Measurements from ENCODE around the gene ARHGEF9. TPM values are rescaled to one million over a fixed set of nuclear protein-coding genes. Genes with fewer than 3 reads are reported as not detected.

The ARHGEF9 gene
- total RNA-seq, 1 donor from 2014 or later: 20.9 TPM

DNA sequence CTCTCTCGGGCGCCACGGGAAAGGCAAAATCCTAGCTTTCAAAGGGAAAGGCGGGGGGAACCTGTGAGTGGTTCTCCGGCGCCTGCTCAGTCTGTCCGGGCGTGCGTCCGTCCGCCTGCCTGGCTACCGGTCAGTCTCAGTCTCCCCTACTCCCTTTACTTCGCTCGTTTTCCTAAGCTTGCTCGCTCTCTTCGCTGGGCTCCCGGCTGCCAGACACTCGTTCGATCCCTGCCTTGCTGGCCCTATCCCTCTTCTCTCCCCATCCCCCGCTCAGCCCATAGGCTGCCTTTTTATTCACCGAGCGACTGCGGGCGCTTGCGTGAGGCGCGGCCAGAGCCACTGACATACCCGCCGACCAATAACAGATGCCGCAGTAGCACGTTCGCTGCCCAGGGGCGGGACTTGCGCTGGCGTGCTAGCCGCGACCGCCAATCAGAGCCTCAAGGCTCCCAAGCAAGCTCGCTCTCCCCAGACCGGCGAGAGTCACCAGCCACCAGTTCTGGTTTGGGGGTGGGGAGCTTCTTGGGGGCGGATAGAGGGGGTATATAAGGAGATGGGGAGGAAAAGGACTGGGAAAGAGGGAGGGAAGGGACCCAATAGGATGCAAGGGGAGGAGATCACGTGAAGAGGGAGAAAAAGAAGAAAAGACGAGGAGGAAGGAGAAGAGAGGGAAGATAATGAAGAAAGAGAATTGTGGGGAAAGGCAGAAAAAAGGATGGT is 30.0 kb downstream of the ARHGEF9 start:
- TF ChIP-seq, protein P1, sequence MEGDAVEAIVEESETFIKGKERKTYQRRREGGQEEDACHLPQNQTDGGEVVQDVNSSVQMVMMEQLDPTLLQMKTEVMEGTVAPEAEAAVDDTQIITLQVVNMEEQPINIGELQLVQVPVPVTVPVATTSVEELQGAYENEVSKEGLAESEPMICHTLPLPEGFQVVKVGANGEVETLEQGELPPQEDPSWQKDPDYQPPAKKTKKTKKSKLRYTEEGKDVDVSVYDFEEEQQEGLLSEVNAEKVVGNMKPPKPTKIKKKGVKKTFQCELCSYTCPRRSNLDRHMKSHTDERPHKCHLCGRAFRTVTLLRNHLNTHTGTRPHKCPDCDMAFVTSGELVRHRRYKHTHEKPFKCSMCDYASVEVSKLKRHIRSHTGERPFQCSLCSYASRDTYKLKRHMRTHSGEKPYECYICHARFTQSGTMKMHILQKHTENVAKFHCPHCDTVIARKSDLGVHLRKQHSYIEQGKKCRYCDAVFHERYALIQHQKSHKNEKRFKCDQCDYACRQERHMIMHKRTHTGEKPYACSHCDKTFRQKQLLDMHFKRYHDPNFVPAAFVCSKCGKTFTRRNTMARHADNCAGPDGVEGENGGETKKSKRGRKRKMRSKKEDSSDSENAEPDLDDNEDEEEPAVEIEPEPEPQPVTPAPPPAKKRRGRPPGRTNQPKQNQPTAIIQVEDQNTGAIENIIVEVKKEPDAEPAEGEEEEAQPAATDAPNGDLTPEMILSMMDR (IDR thresholded peaks at IDR 0.05; ENCODE audit: unreplicated experiment): no peak
- peaks cover 16% of the 10 kb centered on the region for H3K9me3 Mint-ChIP-seq (ENCODE audit: low read depth)
- peak; percentile 76 for DNase-seq (ENCODE audit: low spot score, unreplicated experiment)
- H3K36me3 Mint-ChIP-seq (ENCODE audit: insufficient read depth): no peaks in the 10 kb centered on the region
- peak overlapping the region; percentile 98 for H3K27ac Mint-ChIP-seq
- peaks cover 8% of the 10 kb centered on the region for H3K4me1 Mint-ChIP-seq (ENCODE audit: low read depth)
- no peaks in the 10 kb centered on the region for H3K27me3 Mint-ChIP-seq
- H3K4me3 Mint-ChIP-seq (ENCODE audit: low read depth): peak overlapping the region; percentile 89

- peak overlapping the region; percentile 89 for H3K4me3 Mint-ChIP-seq (ENCODE audit: low read depth)
- peak overlapping the region; percentile 98 for H3K27ac Mint-ChIP-seq
- DNase-seq (ENCODE audit: low spot score, unreplicated experiment): no peak
- TF ChIP-seq, protein P1 (IDR thresholded peaks at IDR 0.05; ENCODE audit: unreplicated experiment): no peak
- no peaks in the 10 kb centered on the region for H3K36me3 Mint-ChIP-seq (ENCODE audit: insufficient read depth)
- H3K27me3 Mint-ChIP-seq: no peaks in the 10 kb centered on the region
- peaks cover 13% of the 10 kb centered on the region for H3K9me3 Mint-ChIP-seq (ENCODE audit: low read depth)
- peaks cover 8% of the 10 kb centered on the region for H3K4me1 Mint-ChIP-seq (ENCODE audit: low read depth)
Measured at GRCh38 chrX:63754136-63754859, 30.7 kb downstream of the ARHGEF9 start.

DNA sequence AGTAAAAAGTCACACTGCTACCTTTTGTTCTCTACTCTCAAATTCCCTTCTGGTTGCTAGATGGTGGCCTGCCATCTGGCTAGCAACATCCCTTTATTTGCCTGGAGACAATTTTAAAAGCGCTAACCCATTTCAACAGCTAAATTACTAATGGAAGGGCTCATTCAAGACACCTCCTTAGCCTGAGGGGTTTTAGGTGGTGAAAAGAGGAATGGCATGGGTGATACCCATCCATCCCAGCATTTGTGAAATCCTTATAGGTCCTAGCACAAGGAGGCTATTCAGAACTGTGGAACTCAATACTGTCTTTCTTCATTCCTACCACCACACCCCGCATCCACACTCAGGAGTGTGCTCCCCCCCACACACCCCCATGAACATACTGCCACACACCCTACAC is 33.5 kb downstream of the ARHGEF9 start:
- Mint-ChIP-seq H3K27ac (no peak overlapping the region), H3K4me3 (ENCODE audit: low read depth) (no peak overlapping the region), H3K27me3 (no peaks in the 10 kb centered on the region), H3K4me1 (ENCODE audit: low read depth) (peaks cover 13% of the 10 kb centered on the region), H3K9me3 (ENCODE audit: low read depth) (peaks cover 6% of the 10 kb centered on the region), H3K36me3 (ENCODE audit: insufficient read depth) (no peaks in the 10 kb centered on the region)
- DNase-seq (ENCODE audit: low spot score, unreplicated experiment): no peak
- TF ChIP-seq, protein P1 (IDR thresholded peaks at IDR 0.05; ENCODE audit: unreplicated experiment): no peak

DNA sequence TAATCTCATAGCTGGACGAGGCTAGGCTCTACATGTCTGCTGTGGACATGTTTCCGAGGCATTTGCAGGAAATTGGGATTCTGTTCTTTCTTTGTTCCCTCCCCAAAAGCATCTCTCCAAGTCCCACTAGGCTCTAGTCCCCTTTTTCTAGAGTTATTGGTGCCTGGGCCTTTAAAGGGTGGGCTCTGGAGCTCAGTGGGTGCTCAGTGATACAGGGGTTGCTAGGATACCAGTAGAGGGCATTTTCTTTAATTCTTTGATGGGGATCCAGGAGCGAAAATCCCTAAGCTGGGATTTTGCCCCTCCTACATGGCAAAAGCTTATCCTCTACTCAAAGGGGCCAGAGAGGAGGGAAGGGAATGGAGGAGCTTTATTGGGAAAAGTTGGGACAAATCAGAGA is 34.2 kb downstream of the ARHGEF9 start:
- Mint-ChIP-seq H3K4me1 (ENCODE audit: low read depth) (peaks cover 13% of the 10 kb centered on the region), H3K27ac (no peak overlapping the region), H3K36me3 (ENCODE audit: insufficient read depth) (no peaks in the 10 kb centered on the region), H3K27me3 (no peaks in the 10 kb centered on the region), H3K4me3 (ENCODE audit: low read depth) (no peak overlapping the region), H3K9me3 (ENCODE audit: low read depth) (peaks cover 3% of the 10 kb centered on the region)
- TF ChIP-seq, protein P1 (IDR thresholded peaks at IDR 0.05; ENCODE audit: unreplicated experiment): no peak
- DNase-seq (ENCODE audit: low spot score, unreplicated experiment): no peak

DNA sequence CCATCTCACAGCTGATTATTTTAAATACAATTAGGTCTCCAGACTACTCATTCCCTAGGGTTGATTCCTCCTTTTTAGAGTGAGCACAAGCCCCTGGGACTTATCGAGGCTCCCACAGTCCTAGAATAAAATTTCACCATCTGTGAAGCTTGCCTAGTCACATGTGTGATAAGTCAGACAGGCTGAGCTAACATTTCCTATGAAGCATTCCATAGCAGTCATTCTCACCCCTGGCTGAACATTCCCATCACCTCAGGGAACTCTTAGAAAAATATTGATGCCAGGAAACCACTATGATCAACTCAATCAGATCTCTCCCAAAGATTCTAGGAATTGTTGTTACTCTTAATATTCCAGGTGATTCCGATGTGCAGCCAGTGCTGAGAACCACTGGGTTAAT is 37.7 kb downstream of the ARHGEF9 start:
- TF ChIP-seq, protein P1 (IDR thresholded peaks at IDR 0.05; ENCODE audit: unreplicated experiment): no peak
- H3K27me3 Mint-ChIP-seq: no peaks in the 10 kb centered on the region
- H3K4me1 Mint-ChIP-seq (ENCODE audit: low read depth): peaks cover 5% of the 10 kb centered on the region
- no peak overlapping the region for H3K4me3 Mint-ChIP-seq (ENCODE audit: low read depth)
- peaks cover 1% of the 10 kb centered on the region for H3K36me3 Mint-ChIP-seq (ENCODE audit: insufficient read depth)
- no peak for DNase-seq (ENCODE audit: low spot score, unreplicated experiment)
- H3K27ac Mint-ChIP-seq: no peak overlapping the region
- H3K9me3 Mint-ChIP-seq (ENCODE audit: low read depth): peaks cover 5% of the 10 kb centered on the region
